Omental fat pad (tissue), 4 donors: ENCODE results near the gene EDARADD. TPM values are rescaled to one million over a fixed set of nuclear protein-coding genes. Genes with fewer than 3 reads are reported as not detected.
"Not testable (repeated sequence)": the region's sequence is repeated elsewhere in the genome, so short reads cannot be mapped to it uniquely, and the experiment has no call there.

Experiments
- ATAC-seq: fragments of 150-250 bp; one replicate; pipeline ENCODE4 v1.9.1; 2016; ENCODE audit warnings: mild to moderate bottlenecking, moderate library complexity; ENCODE audit not compliant: low FRiP score
- DNase-seq: peaks from one replicate; pipeline ENCODE4 v3.0.0-alpha.2; 2019; ENCODE audit warnings: low spot score
- CTCF ChIP-seq, 3 donors: fragments of 450-650 bp; IDR thresholded peaks; one replicate each; pipeline ENCODE4 v1.5.1; 2016 to 2017; ENCODE audit warnings: antibody characterized with exemption in 3 of 3, mild to moderate bottlenecking in 3 of 3, moderate library complexity in 2 of 3
- total RNA-seq, 4 donors: library from RNA; depleted of rRNA; stranded (reverse); fragments of >200 nt; gene quantifications; one replicate each; pipeline ENCODE4 v1.1.0, GENCODE V29; 2016

Gene EDARADD
- 1 to 10 TPM in 1 of 4 donors, under 1 TPM in 2, not detected in 1; 0.24 to 1.2 (median 0.25) TPM for total RNA-seq

GRCh38 chr1:236393681-236394481, at the start of gene EDARADD:
TSS of gene EDARADD (plus strand) at chr1:236394286. CDS start at chr1:236394445, 159 bp downstream.
- no peak for TF ChIP-seq CTCF (IDR thresholded peaks at IDR 0.05)
- ATAC-seq, result no peak
- no peak for DNase-seq

- no peak for TF ChIP-seq CTCF (IDR thresholded peaks at IDR 0.05)
- no peak for DNase-seq
- no peak for ATAC-seq
These were observed 48.4 kb upstream of the EDARADD start for GRCh38 chr1:236345728-236346127.

GRCh38 chr1:236348071-236348470, 46.0 kb upstream of the EDARADD start:
- no peak for TF ChIP-seq CTCF (IDR thresholded peaks at IDR 0.05)
- DNase-seq (no peak), ATAC-seq (no peak)

GRCh38 chr1:236350308-236350707, 43.8 kb upstream of the EDARADD start:
- no peak for ATAC-seq
- DNase-seq, result no peak
- TF ChIP-seq CTCF (IDR thresholded peaks at IDR 0.05), result no peak

GRCh38 chr1:236351875-236352573, 42.1 kb upstream of the EDARADD start:
- no peak for DNase-seq
- TF ChIP-seq CTCF (IDR thresholded peaks at IDR 0.05), result no peak
- ATAC-seq, result no peak

GRCh38 chr1:236352747-236353146, 41.3 kb upstream of the EDARADD start:
- DNase-seq, ATAC-seq: not testable (repeated sequence)

GRCh38 chr1:236353813-236354212, 40.3 kb upstream of the EDARADD start:
- DNase-seq (no peak), ATAC-seq (no peak)
- TF ChIP-seq CTCF (IDR thresholded peaks at IDR 0.05), result no peak
